Neural crest cell (in vitro differentiated cells): ENCODE results near the gene XPNPEP1. TPM values are rescaled to one million over a fixed set of nuclear protein-coding genes. Genes with fewer than 3 reads are reported as not detected.

Experiments
- DNase-seq: peaks from one replicate; pipeline ENCODE4 v3.0.0; 2021; ENCODE audit warnings: low read depth, mixed read lengths, low spot score
- H3K27ac Mint-ChIP-seq: one replicate; pipeline ENCODE4 v1.8.0; 2021; ENCODE audit warnings: mild to moderate bottlenecking, mixed read lengths; ENCODE audit not compliant: unreplicated experiment
- H3K27me3 Mint-ChIP-seq: 2 replicates; pipeline ENCODE4 v1.8.0; 2021; ENCODE audit warnings: low read depth, mild to moderate bottlenecking, mixed read lengths
- H3K36me3 Mint-ChIP-seq: 2 replicates; pipeline ENCODE4 v1.8.0; 2021; ENCODE audit warnings: low read depth, mild to moderate bottlenecking, mixed read lengths
- H3K4me1 Mint-ChIP-seq: 2 replicates; pipeline ENCODE4 v1.8.0; 2021; ENCODE audit warnings: mixed read lengths
- H3K4me3 Mint-ChIP-seq: one replicate; pipeline ENCODE4 v1.8.0; 2021; ENCODE audit warnings: mild to moderate bottlenecking, mixed read lengths
- H3K9me3 Mint-ChIP-seq: 2 replicates; pipeline ENCODE4 v1.8.0; 2021; ENCODE audit warnings: mixed read lengths
- CTCF ChIP-seq: fragments of 200-600 bp; sonication (generic); conservative IDR thresholded peaks from 2 replicates; pipeline ENCODE4 v1.5.0; 2021; ENCODE audit warnings: antibody characterized with exemption, mild to moderate bottlenecking
- total RNA-seq: library from RNA; stranded (reverse); gene quantifications from 2 replicates; pipeline ENCODE4 v1.2.1, GENCODE V29; 2021

Gene XPNPEP1
- total RNA-seq, 1 donor from 2014 or later = 76.8 TPM

- H3K36me3 Mint-ChIP-seq = peaks cover 6% of the 10 kb centered on the region
Measured at GRCh38 chr10:109882251-109883057, 40.9 kb downstream of the XPNPEP1 start.

GRCh38 chr10:109881769-109882057 lies 41.6 kb downstream of the XPNPEP1 start:
- Mint-ChIP-seq H3K4me3 (no peak overlapping the region), H3K9me3 (no peaks in the 10 kb centered on the region), H3K4me1 (peaks cover 12% of the 10 kb centered on the region), H3K27me3 (no peaks in the 10 kb centered on the region), H3K27ac (no peak overlapping the region), H3K36me3 (peaks cover 3% of the 10 kb centered on the region)
- no peak for DNase-seq
- no peak for TF ChIP-seq CTCF

More at GRCh38 chr10:109882251-109883057, 40.9 kb downstream of the XPNPEP1 start:
- H3K4me3 Mint-ChIP-seq = no peak overlapping the region
- H3K27ac Mint-ChIP-seq = no peak overlapping the region
- H3K9me3 Mint-ChIP-seq = no peaks in the 10 kb centered on the region
- peaks cover 12% of the 10 kb centered on the region for H3K4me1 Mint-ChIP-seq
- no peak for DNase-seq
- no peak for TF ChIP-seq CTCF
- no peaks in the 10 kb centered on the region for H3K27me3 Mint-ChIP-seq

GRCh38 chr10:109880886-109881768 lies 42.2 kb downstream of the XPNPEP1 start:
- Mint-ChIP-seq H3K27me3 (no peaks in the 10 kb centered on the region), H3K4me3 (no peak overlapping the region), H3K27ac (no peak overlapping the region), H3K9me3 (no peaks in the 10 kb centered on the region), H3K36me3 (peaks cover 3% of the 10 kb centered on the region), H3K4me1 (peaks cover 12% of the 10 kb centered on the region)
- no peak for TF ChIP-seq CTCF
- DNase-seq = no peak

- Mint-ChIP-seq H3K27ac (peak overlapping the region; percentile 35), H3K4me3 (no peak overlapping the region), H3K4me1 (no peaks in the 10 kb centered on the region), H3K36me3 (no peaks in the 10 kb centered on the region), H3K27me3 (no peaks in the 10 kb centered on the region), H3K9me3 (no peaks in the 10 kb centered on the region)
- no peak for TF ChIP-seq CTCF
- DNase-seq = no peak
Measured at GRCh38 chr10:109877546-109877945, 45.8 kb downstream of the XPNPEP1 start.

- Mint-ChIP-seq H3K27me3 (no peaks in the 10 kb centered on the region), H3K4me1 (no peaks in the 10 kb centered on the region), H3K27ac (no peak overlapping the region), H3K36me3 (no peaks in the 10 kb centered on the region), H3K9me3 (no peaks in the 10 kb centered on the region), H3K4me3 (no peak overlapping the region)
- TF ChIP-seq CTCF = no peak
- no peak for DNase-seq
Measured at GRCh38 chr10:109875828-109876821, 47.2 kb downstream of the XPNPEP1 start.
